Measurements from ENCODE around the gene CLDN5. TPM values are rescaled to one million over a fixed set of nuclear protein-coding genes. Genes with fewer than 3 reads are reported as not detected.

The CLDN5 gene
- total RNA-seq, 1 donor from 2014 or later, result not detected

GRCh38 chr22:19525666-19526065 is 1.5 kb upstream of the CLDN5 start:
- H3K9ac ChIP-seq (ENCODE audit: low read length), result no peak overlapping the region
- no peak for DNase-seq (ENCODE audit: low read depth)
- H4K20me1 ChIP-seq (ENCODE audit: insufficient read depth, low read length), result no peaks in the 10 kb centered on the region
- Mint-ChIP-seq H3K4me3 (ENCODE audit: unreplicated experiment) (no peak overlapping the region), H3K27ac (ENCODE audit: unreplicated experiment) (no peak overlapping the region), H3K27me3 (ENCODE audit: low read depth, unreplicated experiment) (peaks cover 50% of the 10 kb centered on the region), H3K4me1 (ENCODE audit: low read depth, unreplicated experiment) (peaks cover 1% of the 10 kb centered on the region), H3K9me3 (ENCODE audit: unreplicated experiment) (no peaks in the 10 kb centered on the region), H3K36me3 (ENCODE audit: low read depth, unreplicated experiment) (no peaks in the 10 kb centered on the region)
- H3K79me2 ChIP-seq (ENCODE audit: insufficient read depth, low read length), result no peaks in the 10 kb centered on the region
- H2AFZ ChIP-seq (ENCODE audit: low read depth, low read length), result no peak overlapping the region
- TF ChIP-seq, protein P1, sequence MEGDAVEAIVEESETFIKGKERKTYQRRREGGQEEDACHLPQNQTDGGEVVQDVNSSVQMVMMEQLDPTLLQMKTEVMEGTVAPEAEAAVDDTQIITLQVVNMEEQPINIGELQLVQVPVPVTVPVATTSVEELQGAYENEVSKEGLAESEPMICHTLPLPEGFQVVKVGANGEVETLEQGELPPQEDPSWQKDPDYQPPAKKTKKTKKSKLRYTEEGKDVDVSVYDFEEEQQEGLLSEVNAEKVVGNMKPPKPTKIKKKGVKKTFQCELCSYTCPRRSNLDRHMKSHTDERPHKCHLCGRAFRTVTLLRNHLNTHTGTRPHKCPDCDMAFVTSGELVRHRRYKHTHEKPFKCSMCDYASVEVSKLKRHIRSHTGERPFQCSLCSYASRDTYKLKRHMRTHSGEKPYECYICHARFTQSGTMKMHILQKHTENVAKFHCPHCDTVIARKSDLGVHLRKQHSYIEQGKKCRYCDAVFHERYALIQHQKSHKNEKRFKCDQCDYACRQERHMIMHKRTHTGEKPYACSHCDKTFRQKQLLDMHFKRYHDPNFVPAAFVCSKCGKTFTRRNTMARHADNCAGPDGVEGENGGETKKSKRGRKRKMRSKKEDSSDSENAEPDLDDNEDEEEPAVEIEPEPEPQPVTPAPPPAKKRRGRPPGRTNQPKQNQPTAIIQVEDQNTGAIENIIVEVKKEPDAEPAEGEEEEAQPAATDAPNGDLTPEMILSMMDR (IDR thresholded peaks at IDR 0.05; ENCODE audit: insufficient read depth, low read depth, low read length), result no peak
- no peak overlapping the region for H3K4me2 ChIP-seq (ENCODE audit: low read length)
- H3K4me3 ChIP-seq (ENCODE audit: insufficient read depth, low read depth, low read length), result no peak overlapping the region
- FAIRE-seq, result no peak
- H3K9me3 ChIP-seq (ENCODE audit: insufficient read depth, low read depth, low read length), result no peaks in the 10 kb centered on the region
- H3K27ac ChIP-seq (ENCODE audit: low read depth, low read length), result no peak overlapping the region
- H3K36me3 ChIP-seq (ENCODE audit: insufficient read depth, low read length), result no peaks in the 10 kb centered on the region
- H3K4me1 ChIP-seq (ENCODE audit: insufficient read depth, low read length), result peaks cover 20% of the 10 kb centered on the region
- H3K27me3 ChIP-seq (ENCODE audit: insufficient read depth, low read length), result peaks cover 11% of the 10 kb centered on the region

DNA sequence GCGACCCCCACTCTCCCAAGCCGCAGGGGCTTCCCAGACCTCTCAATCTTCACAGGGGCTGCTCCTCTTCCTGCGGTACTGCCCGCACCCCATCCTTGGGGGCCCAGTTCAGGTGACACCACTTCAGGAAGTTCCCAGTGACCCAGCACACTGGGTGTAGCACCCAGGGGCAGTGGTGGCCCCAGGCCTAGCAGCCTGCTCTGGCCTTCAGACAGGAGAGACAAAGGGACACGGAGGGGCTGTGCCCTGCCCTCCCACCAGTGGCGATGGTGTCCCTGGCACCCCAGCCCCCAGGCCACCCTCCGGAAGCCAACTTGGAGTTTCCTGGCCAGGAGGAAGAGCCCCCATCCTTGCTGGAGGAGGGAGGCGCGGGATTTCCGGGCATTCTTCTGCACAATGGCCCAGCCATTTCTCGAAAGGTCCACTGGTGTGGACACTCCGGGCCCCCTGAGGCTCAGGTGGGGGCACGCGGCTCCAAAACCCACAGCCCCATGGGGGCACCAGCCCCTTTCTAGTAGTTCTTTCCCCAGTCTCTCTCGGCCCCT is 978 bp upstream of the CLDN5 start:
- Histone ChIP-seq H3K4me3 (ENCODE audit: insufficient read depth, low read depth, low read length) (no peak overlapping the region), H3K9me3 (ENCODE audit: insufficient read depth, low read depth, low read length) (no peaks in the 10 kb centered on the region), H3K36me3 (ENCODE audit: insufficient read depth, low read length) (no peaks in the 10 kb centered on the region), H3K27ac (ENCODE audit: low read depth, low read length) (no peak overlapping the region), H4K20me1 (ENCODE audit: insufficient read depth, low read length) (no peaks in the 10 kb centered on the region), H2AFZ (ENCODE audit: low read depth, low read length) (no peak overlapping the region), H3K4me1 (ENCODE audit: insufficient read depth, low read length) (peaks cover 20% of the 10 kb centered on the region), H3K4me2 (ENCODE audit: low read length) (no peak overlapping the region), H3K27me3 (ENCODE audit: insufficient read depth, low read length) (peaks cover 7% of the 10 kb centered on the region), H3K9ac (ENCODE audit: low read length) (no peak overlapping the region), H3K79me2 (ENCODE audit: insufficient read depth, low read length) (no peaks in the 10 kb centered on the region)
- peaks cover 1% of the 10 kb centered on the region for H3K4me1 Mint-ChIP-seq (ENCODE audit: low read depth, unreplicated experiment)
- no peak for DNase-seq (ENCODE audit: low read depth)
- TF ChIP-seq EZH2 (IDR thresholded peaks at IDR 0.05; ENCODE audit: insufficient read depth, low read length), result no peak
- TF ChIP-seq, protein P1 (IDR thresholded peaks at IDR 0.05; ENCODE audit: insufficient read depth, low read depth, low read length), result no peak
- FAIRE-seq, result no peak
- H3K27me3 Mint-ChIP-seq (ENCODE audit: low read depth, unreplicated experiment), result peaks cover 49% of the 10 kb centered on the region
- no peaks in the 10 kb centered on the region for H3K36me3 Mint-ChIP-seq (ENCODE audit: low read depth, unreplicated experiment)
- H3K27ac Mint-ChIP-seq (ENCODE audit: unreplicated experiment), result no peak overlapping the region
- no peaks in the 10 kb centered on the region for H3K9me3 Mint-ChIP-seq (ENCODE audit: unreplicated experiment)
- H3K4me3 Mint-ChIP-seq (ENCODE audit: unreplicated experiment), result no peak overlapping the region

Measured in astrocyte (in vitro differentiated cells and primary cell).